ENCODE results near the gene FAM9C.

FAM9C gene

GRCh38 chrX:12986164-12986779, 58.1 kb downstream of the FAM9C start:
- TF ChIP-seq, protein P1, sequence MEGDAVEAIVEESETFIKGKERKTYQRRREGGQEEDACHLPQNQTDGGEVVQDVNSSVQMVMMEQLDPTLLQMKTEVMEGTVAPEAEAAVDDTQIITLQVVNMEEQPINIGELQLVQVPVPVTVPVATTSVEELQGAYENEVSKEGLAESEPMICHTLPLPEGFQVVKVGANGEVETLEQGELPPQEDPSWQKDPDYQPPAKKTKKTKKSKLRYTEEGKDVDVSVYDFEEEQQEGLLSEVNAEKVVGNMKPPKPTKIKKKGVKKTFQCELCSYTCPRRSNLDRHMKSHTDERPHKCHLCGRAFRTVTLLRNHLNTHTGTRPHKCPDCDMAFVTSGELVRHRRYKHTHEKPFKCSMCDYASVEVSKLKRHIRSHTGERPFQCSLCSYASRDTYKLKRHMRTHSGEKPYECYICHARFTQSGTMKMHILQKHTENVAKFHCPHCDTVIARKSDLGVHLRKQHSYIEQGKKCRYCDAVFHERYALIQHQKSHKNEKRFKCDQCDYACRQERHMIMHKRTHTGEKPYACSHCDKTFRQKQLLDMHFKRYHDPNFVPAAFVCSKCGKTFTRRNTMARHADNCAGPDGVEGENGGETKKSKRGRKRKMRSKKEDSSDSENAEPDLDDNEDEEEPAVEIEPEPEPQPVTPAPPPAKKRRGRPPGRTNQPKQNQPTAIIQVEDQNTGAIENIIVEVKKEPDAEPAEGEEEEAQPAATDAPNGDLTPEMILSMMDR (IDR thresholded peaks at IDR 0.05; ENCODE audit: control insufficient read depth, insufficient read depth, low read depth, low read length, missing control alignments), result no peak
- no peak overlapping the region for H3K4me3 ChIP-seq (ENCODE audit: control insufficient read depth, low read depth, low read length)

More at GRCh38 chrX:12986164-12986779, 58.1 kb downstream of the FAM9C start:
- no peak for DNase-seq (ENCODE audit: low read depth)

All from AG09309 (cell line).